Skeletal muscle satellite cell (primary cell): Measurements from ENCODE around the gene CDHR2. TPM values are rescaled to one million over a fixed set of nuclear protein-coding genes. Genes with fewer than 3 reads are reported as not detected.

Experiments used
- H3K27me3 ChIP-seq: 2 replicates; pipeline ENCODE4 v1.7.0; 2013; ENCODE audit warnings: low read length; ENCODE audit not compliant: control insufficient read depth, insufficient read depth
- H3K36me3 ChIP-seq: 2 replicates; pipeline ENCODE4 v1.7.0; 2013; ENCODE audit warnings: mild to moderate bottlenecking, control low read depth, low read length; ENCODE audit not compliant: insufficient read depth
- H3K4me1 ChIP-seq: 2 replicates; pipeline ENCODE4 v1.7.0; 2013; ENCODE audit warnings: low read length; ENCODE audit not compliant: control insufficient read depth, insufficient read depth
- H3K4me2 ChIP-seq: 2 replicates; pipeline ENCODE4 v1.7.0; 2013; ENCODE audit warnings: mild to moderate bottlenecking, low read length
- H3K4me3 ChIP-seq: 2 replicates; pipeline ENCODE4 v1.7.0; 2013; ENCODE audit warnings: low read length
- H3K9ac ChIP-seq: 2 replicates; pipeline ENCODE4 v1.7.0; 2013; ENCODE audit warnings: mild to moderate bottlenecking, low read depth, low read length, moderate library complexity
- H3K9me3 ChIP-seq: replicated peaks from 2 replicates; pipeline ENCODE4 v1.7.0; 2013; ENCODE audit warnings: mild to moderate bottlenecking, control low read depth, low read length
- small RNA-seq: library from RNA; depleted of rRNA; stranded (forward); fragments of <200 nt; gene quantifications from one replicate; pipeline ENCODE3, GENCODE V24; 2012

The CDHR2 gene

DNA sequence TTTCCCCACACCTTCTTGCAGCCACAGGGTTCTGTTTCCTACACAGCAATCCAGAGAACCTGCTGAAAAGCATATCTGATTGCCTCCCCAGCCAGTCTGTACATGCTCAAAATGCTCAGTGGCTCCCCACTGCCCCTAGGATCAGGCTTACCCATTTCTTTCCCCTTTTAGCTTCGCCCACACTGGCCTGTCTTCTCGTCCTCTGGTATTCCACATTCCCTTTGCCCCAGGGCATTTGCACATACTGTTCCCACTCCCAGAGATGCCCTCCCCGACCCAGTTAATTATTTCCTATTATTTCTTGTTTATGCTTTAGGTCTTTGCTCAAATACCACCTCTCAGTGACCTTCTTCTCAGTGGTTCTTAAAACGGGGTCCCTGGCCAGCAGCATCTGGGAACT lies 91.5 kb downstream of the CDHR2 start:
- no peak overlapping the region for H3K9ac ChIP-seq
- peaks cover 26% of the 10 kb centered on the region for H3K27me3 ChIP-seq
- H3K4me2 ChIP-seq, result no peak overlapping the region
- no peak overlapping the region for H3K4me3 ChIP-seq
- no peaks in the 10 kb centered on the region for H3K36me3 ChIP-seq
- H3K4me1 ChIP-seq, result no peaks in the 10 kb centered on the region
- H3K9me3 ChIP-seq, result no peaks in the 10 kb centered on the region

DNA sequence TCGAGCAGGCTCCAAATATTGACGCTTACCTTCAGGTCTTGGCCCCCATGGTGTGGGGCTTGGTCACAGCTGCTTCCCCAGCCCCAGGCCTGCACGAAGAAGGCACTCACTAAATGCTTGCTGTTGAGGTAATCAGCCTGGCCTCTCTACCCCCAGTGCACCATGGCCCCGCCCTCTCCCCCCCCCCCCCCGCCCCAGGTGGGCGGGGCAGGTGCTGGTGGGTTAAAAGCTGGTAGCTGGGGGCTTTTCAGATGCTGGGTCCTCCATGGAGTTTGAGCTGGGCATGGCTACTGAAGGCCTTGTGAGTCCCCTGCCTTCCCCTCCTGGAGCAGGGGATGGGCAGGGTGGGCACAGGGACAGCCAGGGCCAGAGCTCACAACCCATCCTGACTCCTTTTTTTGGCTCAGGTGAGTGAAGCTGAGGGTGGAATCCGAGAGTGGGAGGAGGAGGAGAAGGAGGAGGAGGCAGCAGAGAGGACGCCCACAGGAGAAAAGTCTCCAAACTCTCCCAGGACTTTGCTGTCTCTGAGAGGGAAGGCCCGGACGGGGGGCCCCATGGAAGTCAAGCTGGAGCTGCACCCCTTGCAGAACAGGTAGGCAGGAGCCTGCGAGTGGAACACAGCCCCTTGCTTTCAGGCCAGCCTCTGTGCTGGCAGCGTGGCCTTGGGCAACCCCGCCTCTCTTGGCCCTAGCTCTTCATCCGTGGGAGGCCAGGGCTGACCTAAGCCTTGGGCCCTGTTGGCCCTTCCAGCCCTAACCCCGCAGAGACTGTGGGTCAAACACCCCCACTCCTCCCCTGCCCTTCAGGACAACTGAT lies 93.7 kb downstream of the CDHR2 start:
- peaks cover 7% of the 10 kb centered on the region for H3K27me3 ChIP-seq
- no peak overlapping the region for H3K4me3 ChIP-seq
- no peak overlapping the region for H3K9ac ChIP-seq

DNA sequence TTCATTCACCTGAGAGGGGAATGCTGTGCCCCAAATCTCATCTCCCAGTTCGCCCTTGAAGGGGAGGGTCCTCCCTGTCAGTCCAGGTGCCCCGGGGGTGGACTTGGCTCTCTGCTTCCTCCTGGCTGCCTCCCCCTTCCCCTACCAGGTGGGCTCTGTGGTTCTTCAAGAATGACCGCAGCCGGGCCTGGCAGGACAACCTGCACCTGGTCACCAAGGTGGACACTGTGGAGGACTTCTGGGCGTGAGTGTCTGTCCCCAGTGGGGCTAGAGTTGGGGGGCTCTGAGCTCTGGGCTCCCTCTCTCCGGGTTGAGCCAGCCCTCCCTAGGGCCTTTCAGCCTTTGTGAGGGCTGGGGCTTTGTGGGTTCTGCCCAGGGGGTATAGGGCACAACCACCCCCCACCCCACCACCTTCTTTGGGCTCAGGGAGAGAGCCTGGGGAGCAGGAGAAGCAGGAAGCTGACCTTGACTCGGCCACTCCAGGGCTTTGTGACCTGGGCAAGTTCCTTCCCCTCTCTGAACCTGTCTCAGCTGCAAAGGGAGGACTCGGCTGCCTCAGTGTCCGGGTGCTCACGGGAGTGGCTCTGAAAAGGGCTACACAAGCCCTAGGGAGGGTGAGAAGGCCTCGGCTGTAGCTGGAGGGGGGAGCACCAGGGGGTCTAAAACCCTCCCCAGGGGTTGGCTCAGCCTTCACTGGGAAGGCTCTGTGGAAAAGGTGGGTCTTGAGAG lies 94.5 kb downstream of the CDHR2 start:
- H3K4me1 ChIP-seq, result peaks cover 13% of the 10 kb centered on the region
- H3K4me2 ChIP-seq, result no peak overlapping the region
- H3K4me3 ChIP-seq, result no peak overlapping the region
- no peaks in the 10 kb centered on the region for H3K9me3 ChIP-seq
- H3K36me3 ChIP-seq, result no peaks in the 10 kb centered on the region
- H3K27me3 ChIP-seq, result no peaks in the 10 kb centered on the region
- H3K9ac ChIP-seq, result no peak overlapping the region

More for the DNA sequence above, 93.7 kb downstream of the CDHR2 start:
- Histone ChIP-seq H3K4me1 (peaks cover 5% of the 10 kb centered on the region), H3K36me3 (no peaks in the 10 kb centered on the region), H3K9me3 (no peaks in the 10 kb centered on the region), H3K4me2 (no peak overlapping the region)

DNA sequence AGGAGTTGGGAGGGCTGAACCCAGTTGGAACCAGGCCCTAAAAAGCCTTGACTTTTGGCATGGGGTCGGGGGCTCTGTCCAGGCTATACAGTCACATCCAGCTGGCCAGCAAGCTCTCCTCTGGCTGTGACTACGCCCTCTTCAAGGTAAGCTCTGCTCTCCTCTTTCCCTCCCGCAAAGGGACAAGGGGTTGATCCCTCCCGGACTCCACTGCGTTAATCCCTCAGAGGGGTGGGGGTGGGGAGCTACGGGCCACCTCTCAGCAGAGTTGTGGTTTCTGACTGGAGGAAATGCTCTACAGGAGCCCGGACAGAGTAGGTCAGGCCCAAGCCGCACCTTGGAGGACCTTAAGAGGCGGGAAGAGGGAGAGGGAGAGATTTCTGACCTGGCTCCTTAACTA lies 95.2 kb downstream of the CDHR2 start:
- Histone ChIP-seq H3K4me2 (no peak overlapping the region), H3K4me3 (no peak overlapping the region), H3K27me3 (no peaks in the 10 kb centered on the region), H3K36me3 (no peaks in the 10 kb centered on the region), H3K9me3 (no peaks in the 10 kb centered on the region), H3K4me1 (peaks cover 16% of the 10 kb centered on the region), H3K9ac (no peak overlapping the region)

DNA sequence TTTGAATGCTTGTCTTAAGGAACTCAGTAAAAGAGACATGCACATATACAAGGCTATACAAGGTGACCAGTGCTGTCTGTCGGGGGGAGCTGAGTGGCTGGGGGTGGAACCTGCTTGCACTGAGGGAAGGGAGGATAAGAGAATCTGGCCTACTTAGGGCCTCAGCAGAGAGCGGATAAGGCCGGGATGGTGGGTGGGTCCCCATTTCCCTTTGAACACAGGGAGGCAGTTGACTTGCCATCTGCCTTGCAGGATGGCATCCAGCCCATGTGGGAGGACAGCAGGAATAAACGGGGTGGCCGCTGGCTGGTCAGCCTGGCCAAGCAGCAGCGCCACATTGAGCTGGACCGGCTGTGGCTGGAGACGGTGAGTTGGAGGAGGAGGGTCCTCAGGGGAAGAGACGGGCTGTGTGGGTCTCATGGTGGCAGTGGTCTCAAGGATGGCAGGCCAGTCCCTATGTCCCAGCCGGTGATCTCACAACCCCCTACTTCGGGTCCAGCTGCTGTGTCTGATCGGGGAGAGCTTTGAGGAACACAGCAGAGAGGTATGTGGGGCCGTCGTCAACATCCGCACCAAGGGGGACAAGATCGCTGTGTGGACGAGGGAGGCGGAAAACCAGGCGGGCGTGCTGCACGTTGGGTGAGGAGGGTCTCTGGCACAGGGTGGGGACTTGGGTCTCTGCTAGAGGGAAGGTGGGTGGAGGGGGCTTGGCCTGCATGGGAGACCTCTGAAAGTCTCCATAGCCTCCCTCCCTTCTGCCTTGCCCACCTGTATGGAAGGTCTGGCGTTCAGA lies 95.9 kb downstream of the CDHR2 start:
- no peaks in the 10 kb centered on the region for H3K36me3 ChIP-seq

More for the DNA sequence above, 95.9 kb downstream of the CDHR2 start:
- Histone ChIP-seq H3K4me2 (no peak overlapping the region), H3K4me1 (peaks cover 16% of the 10 kb centered on the region), H3K9ac (no peak overlapping the region), H3K4me3 (no peak overlapping the region), H3K9me3 (no peaks in the 10 kb centered on the region), H3K27me3 (no peaks in the 10 kb centered on the region)

Small RNAs within 50 kb of the gene (small RNA-seq; reads per million reads assigned to genes)
- gene MIR4281 (not detected), gene RF00019 (not detected), gene RN7SL684P (not detected)
